CD4-positive, alpha-beta T cell treated with Interferon alpha-2 for 1 hour (primary cell): ENCODE results near the gene UBE4A.
"Not testable (repeated sequence)": the region's sequence is repeated elsewhere in the genome, so short reads cannot be mapped to it uniquely, and the experiment has no call there.

ENCODE experiments used
- DNase-seq, 2 donors: peaks; one replicate each; pipeline ENCODE4 v3.0.0-alpha.2; 2020 to 2022

The UBE4A gene

DNA sequence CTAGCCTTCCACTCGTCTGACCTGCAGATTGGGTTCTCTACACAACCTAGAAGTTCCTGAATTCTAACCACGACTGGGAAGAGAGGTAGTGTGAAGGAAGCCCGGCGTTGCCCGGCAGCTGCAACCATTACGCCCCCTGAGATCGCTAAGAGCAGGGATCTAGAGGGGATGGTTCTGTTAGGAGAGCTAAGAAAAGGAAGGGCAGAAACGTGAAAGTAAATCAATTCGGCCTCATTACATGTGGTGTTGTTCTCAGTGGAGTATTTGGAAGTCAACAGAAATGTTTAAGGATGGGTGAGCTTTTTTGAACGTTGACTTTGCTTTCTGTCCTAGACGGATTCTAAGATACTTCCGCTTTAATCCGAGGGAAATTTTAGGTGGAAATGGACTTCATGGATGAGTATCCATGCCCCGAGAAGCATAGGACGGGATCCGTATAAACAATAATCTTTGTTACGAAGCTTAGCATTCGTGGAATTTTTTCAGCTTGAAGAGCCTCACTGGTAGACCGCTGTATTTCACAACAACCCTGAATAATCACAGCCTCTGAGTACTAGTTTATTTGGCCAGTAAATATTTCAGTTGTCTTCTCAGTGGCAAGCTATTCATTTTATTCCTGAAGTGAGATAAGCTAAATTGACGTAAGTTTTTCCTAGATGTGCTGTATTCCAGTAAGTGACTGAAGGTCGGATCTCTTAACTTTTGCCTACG, 42.6 kb downstream of the UBE4A start:
- DNase-seq = no peak

DNA sequence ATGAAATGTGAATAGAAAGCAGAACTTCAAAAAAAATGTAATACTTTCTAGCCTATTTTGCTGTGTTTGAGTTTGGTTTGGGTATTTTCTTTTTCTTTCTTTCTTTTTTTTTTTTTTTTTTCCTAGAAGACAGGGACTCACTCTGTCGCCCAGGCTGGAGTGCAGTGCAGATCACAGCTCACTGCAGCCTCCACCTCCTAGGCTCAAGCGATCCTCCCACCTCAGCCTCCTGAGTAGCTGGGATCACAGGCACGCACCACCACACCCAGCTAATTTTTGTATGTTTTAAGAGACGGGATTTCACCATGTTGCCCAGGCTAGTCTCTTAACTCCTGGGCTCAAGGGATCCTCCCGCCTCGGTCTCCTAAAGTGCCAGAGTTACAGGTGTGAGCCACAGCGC, 43.2 kb downstream of the UBE4A start:
- not testable (repeated sequence) for DNase-seq

GRCh38 chr11:118406599-118407166, 47.3 kb downstream of the UBE4A start:
- no peak for DNase-seq

DNA sequence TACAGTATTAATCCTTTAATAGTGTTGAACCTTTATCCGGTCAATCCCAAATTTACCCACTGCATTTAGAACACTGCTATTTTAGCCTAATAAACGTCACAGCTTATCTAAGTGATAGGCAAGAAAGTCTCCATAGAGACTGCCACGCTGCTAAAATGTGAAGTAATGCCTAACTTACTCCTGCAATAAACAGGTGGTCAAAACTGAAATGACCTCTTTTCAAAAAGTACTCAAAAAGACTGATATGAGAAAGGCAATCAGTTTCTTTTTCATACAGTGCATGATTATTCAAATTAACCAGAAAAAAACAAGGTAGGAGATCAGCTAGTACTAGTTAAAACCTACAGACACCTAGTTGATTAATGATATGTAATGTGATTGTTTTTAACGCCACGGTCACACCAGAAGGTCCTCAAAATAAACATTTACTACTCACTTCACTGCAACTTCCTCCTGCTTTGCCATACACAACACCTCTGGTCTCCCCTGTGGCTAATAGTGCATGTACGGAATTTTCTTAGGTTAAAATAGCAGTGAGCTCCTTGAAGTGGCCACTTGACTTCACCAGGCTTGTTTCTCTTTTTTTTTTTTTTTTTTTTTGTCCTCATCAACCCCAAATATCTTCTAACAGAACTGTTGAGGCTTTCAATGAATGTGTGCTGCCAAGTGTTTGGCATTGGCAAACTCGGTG, 50.8 kb downstream of the UBE4A start:
- no peak for DNase-seq

DNA sequence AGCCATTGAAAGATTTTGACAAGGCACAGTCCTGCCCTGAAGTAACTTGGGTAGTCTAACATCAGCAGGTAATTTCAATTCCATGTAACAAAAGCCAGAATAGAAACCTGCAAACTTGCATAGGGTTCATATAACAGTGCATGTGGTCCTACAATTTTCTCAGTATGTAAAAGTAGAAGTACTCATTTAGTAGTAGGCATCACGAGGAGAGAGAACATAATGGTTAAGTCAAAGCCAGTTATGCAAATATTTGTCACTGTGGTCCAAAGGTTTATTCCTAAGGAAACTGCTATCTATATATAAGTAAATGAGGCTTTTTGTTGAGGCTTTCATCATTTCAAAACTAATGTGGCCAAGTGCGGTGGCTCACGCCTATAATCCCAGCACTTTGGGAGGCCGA, 52.1 kb downstream of the UBE4A start:
- DNase-seq = no peak

GRCh38 chr11:118412921-118413320, 53.5 kb downstream of the UBE4A start:
- no peak for DNase-seq

DNA sequence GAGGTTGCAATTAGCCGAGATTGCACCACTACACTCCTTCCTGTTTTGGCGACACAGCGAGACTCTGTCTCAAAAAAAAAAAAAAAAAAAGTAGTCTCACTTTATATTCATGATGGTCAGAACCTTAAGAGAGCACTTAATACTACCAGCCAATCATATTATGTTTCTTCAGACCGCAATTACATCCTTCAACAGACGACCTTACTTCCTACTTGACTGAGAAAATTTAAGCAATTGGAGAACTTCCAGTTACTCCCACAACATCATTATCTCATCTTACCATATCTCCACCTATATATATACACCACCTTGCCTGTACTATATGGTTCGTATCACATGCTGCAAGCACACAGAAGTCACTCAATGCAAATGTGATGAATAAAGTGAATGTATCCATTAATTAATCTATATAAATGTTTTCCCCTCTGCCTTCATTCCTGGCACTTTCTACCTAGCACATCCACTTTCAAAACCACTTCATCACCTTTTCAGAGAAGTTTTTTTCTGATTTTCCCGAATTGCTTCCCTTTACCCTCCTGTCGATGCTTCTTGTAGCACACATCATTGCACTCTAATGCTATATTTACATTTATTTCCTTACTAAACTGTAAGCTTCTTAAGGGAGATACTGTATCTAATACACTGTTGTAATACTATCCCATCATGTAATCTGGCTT, 55.8 kb downstream of the UBE4A start:
- DNase-seq = no peak

- no peak for DNase-seq
These were observed 56.3 kb downstream of the UBE4A start for GRCh38 chr11:118415739-118416068.

DNA sequence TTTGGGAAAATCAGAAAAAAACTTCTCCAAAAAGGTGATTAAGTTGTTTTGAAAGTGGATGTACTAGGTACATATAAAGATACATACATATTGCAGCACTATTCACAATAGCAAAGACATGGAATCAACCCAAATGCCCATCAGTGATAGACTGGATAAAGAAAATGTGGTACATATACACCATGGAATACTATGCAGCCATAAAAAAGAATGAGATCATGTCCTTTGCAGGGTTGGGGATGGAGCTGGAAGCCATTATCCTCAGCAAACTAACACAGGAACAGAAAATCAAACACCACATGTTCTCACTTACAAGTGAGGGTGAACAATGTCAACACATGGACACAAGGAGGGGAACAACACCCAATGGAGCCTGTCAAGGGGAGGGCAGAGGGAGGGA, 57.5 kb downstream of the UBE4A start:
- not testable (repeated sequence) for DNase-seq

- no peak for DNase-seq
These were observed 58.4 kb downstream of the UBE4A start for GRCh38 chr11:118417801-118418200.

DNA sequence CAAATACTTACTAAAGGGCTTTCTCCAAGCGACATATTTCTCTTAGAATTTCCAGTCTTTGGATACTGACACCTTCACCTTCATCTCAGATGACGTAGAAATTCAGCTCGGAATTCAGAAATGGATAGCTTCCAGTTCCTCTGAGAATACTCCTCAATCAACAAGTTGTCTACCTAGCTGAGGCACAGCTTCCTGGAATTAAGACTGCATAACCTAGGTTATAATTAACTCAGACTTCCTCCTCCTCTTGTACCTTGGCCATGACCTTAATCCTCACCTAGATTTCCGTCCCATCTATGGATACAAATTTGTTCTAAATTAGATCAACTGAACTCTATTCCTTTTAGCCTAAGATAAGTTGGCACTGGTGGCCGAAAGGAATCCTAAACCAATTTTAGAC, 59.4 kb downstream of the UBE4A start:
- DNase-seq = no peak

GRCh38 chr11:118427707-118428106, 68.3 kb downstream of the UBE4A start:
- DNase-seq = no peak

GRCh38 chr11:118430956-118431355, 71.6 kb downstream of the UBE4A start:
- no peak for DNase-seq

DNA sequence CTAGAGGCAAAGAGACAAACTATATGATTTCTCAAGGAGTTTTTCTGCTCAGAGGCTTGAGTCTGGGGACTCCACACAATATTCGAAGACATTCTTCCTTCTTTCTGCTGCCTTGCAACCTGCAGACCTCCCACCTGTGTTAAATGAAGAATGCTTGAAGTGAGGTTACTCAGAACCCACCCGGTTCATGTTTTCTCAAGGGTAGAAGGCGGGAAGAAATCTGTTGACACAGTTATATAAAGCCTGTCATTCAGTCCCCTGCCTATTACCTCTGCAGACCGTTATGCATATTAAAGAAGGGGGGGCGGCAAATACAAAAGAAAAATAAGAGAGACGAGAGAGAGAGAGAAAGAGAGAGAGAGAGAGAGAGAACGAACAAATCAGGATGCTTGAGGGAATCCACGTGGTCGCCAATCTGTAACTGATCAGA, 74.7 kb downstream of the UBE4A start:
- peak in 1 of 2 donors; percentile 73 for DNase-seq

- peak; percentile 22 to 37 for DNase-seq
These were observed 75.3 kb downstream of the UBE4A start for GRCh38 chr11:118434553-118435289.

DNA sequence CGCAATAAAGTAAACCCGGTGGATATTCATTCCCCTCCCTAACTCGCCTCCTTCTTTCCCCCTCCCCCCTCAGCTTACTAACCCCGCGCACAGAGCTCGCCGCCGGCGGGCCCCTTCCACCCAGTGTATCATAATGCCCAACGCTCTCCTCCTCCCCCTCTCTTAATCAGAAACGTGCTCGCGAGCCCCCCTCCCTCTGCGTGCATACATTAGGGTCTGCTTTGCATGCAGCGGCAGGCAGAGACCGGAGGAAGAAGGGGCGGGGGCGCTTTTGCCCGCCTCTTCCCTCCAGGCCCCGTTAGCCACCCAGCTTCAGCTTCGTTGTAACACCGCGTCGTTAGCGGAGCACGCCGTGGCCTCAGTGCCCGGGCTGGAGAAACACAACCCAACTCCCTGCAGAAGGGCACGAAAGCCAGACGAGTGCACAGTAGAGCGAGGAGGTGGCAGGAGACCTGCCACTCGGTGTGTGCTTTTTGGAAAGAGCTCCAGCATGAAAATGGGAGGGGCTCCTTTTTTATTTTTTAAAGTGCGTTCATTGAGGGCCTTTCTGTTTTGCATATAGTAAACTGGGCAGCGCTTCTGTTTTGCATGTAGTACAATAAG, 76.0 kb downstream of the UBE4A start:
- peak in 1 of 2 donors; percentile 47 for DNase-seq

GRCh38 chr11:118435893-118436624, 76.7 kb downstream of the UBE4A start, which contains the start of gene KMT2A:
TSS of gene KMT2A (plus strand) at chr11:118436492. CDS start at chr11:118436513, 21 bp downstream.
- peak; percentile 88 to 96 for DNase-seq

GRCh38 chr11:118436639-118437207, 77.3 kb downstream of the UBE4A start:
- peak in 1 of 2 donors; percentile 44 for DNase-seq

- peak; percentile 19 to 66 for DNase-seq
These were observed 78.1 kb downstream of the UBE4A start for GRCh38 chr11:118437208-118438125.

DNA sequence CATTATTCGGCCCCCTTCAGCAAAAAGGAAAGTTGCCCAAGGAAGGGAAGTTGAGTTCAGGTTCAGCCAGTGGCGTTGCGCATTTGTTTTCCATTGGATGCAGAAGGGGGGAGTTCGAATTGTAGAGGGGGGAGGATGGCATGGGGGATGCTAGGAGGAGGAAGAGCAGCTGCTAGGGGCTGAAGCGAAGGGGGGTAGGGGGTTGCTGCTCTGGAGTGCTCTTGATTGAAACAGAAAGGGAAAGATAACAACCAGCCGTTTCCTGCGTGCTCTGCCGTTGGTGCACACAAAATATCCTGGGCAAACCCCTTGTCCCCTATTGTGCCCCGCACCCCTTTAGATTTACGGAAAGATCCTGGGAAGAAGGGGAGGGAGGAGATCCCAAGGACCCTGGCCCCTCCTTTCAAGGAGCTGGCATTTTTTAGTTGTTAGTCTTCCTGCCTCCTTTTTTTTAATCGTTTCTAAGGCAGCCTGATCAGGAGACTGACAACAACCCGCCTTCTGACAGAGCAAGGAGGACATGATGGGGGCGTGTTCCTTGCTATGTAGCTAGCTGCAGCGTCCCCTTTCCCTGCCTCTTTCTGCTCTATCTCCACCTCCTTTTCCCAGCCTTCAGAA, 79.0 kb downstream of the UBE4A start:
- peak; percentile 41 to 66 for DNase-seq
